Stimulated activated naive CD4-positive, alpha-beta T cell (primary cell): ENCODE measurements around the gene AMIGO3.

Experiments
- DNase-seq, 6 experiments: peaks; one replicate each; lab custom pipeline; 2025; lab: John Stamatoyannopoulos, UW

AMIGO3 gene

DNA sequence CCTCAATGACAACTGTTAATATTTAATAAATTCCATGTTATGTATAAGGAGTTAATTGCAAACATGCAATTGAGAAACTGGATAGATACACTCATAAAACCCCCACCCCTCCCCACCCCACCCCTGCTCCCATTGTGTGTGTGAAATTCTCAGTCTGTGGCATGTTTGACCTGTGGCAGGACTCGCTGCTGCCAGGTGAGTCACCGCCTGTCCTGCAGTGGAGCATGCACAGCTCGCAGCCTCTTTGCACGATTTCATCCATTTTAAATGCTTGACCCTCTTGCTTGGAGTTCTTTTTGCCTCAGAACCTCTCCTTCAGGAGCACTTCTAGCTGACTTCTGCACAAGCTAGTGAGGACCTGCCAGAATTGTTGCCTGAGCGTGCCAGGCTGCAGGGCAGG is 50.6 kb downstream of the AMIGO3 start:
- no peak for DNase-seq

- no peak for DNase-seq
Observed at GRCh38 chr3:49668414-49668797, 51.1 kb downstream of the AMIGO3 start.

DNA sequence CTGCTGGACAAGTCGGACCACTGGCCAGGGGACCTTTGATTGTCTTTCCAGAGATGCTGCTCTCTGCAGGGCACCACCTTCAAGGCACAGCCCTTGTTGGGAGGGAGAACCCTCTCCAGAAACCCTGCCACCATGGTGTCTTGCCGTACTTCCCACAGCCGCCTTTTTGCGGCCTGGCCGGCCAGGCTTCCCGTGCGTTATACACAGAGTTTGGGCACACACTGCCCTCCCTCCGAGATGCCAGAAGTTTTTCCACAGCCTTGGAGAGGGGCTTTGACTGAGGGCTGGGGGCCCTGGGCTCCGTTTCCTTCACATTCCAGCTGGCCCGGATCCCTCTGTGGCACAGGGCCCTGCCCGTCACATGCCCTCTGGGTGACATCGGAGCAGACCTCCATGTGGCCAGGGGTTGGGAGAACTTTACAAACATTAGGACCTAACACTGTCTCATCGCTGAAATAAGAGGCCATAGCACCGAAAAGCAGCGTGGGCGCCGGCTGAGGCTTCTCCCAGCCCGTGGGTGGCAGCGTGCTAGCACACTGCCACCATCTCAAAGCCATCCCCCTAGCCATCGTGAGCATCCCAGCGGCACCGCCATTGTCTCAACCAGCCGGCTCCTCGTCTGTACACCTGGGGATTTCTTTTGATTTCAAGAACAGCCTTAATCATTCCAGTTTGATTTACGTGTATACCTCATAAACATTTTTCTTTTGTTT is 51.6 kb downstream of the AMIGO3 start:
- no peak for DNase-seq
